ENCODE data around the gene NDUFAB1.
"Not testable (repeated sequence)": the region's sequence is repeated elsewhere in the genome, so short reads cannot be mapped to it uniquely, and the experiment has no call there.

The NDUFAB1 gene

DNA sequence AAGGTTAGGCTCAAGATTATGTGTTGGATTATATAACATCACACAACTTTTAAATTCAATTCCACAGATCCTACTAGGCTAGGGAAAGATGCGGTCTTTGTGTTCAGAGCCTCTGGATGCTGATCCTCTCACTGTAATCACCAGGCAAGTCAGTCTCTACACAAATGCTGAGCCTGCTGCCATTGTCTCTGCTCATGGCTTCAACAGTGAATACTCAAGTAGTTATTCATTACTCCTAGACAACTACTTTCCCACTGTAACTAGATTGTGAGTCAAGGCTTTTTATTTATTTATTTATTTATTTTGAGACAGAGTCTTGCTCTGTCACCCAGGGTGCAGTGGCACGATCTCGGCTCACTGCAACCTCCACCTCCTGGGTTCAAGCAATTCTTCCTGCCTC lies 15.8 kb upstream of the NDUFAB1 start (continued):
- no peak for TF ChIP-seq ZC3H10 (CRISPR knock-in tag; IDR thresholded peaks at IDR 0.05)
- TF ChIP-seq TOX (CRISPR knock-in tag; IDR thresholded peaks at IDR 0.05; ENCODE audit: borderline replicate concordance) = no peak
- no peak for TF ChIP-seq BACH2 (CRISPR knock-in tag; IDR thresholded peaks at IDR 0.05; ENCODE audit: borderline replicate concordance)
- TF ChIP-seq ISL1 (CRISPR knock-in tag; IDR thresholded peaks at IDR 0.05) = no peak
- no peak for TF ChIP-seq ZFP30 (CRISPR knock-in tag; IDR thresholded peaks at IDR 0.05)

GRCh38 chr16:23610905-23611304 lies 14.8 kb upstream of the NDUFAB1 start:
- not testable (repeated sequence) for ATAC-seq

- no peak for ATAC-seq
- TF ChIP-seq TSHZ2 (CRISPR knock-in tag; IDR thresholded peaks at IDR 0.05) (no peak), ISL1 (CRISPR knock-in tag; IDR thresholded peaks at IDR 0.05) (no peak)
Observed at GRCh38 chr16:23609929-23610328, 13.8 kb upstream of the NDUFAB1 start.

DNA sequence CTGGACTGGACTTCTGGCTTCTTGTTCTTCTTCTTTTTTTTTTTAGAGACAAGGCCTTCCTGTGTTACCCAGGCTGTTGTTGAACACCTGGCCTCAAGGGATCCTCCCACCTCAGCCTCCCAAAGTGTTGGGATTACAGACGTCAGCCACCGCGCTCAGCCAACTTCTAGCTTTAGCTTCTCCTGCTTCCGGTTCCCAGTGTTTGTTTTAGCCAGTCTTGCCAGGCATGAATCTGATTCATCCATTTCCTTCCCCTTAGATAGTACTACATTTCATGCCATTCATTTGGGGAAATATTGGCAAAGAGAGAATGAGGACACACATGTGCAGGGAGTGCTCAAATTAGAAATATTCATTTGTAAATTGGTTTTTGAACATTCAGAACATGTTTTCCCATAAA lies 12.1 kb upstream of the NDUFAB1 start:
- ATAC-seq = peak; percentile 48; the same call in 2 of the 3 replicates
- TF ChIP-seq CREB5 (CRISPR knock-in tag; IDR thresholded peaks at IDR 0.05; ENCODE audit: low read depth) = no peak
- no peak for TF ChIP-seq TSHZ2 (CRISPR knock-in tag; IDR thresholded peaks at IDR 0.05)
- no peak for TF ChIP-seq ZNF70 (CRISPR knock-in tag; IDR thresholded peaks at IDR 0.05)
- TF ChIP-seq, protein P1, sequence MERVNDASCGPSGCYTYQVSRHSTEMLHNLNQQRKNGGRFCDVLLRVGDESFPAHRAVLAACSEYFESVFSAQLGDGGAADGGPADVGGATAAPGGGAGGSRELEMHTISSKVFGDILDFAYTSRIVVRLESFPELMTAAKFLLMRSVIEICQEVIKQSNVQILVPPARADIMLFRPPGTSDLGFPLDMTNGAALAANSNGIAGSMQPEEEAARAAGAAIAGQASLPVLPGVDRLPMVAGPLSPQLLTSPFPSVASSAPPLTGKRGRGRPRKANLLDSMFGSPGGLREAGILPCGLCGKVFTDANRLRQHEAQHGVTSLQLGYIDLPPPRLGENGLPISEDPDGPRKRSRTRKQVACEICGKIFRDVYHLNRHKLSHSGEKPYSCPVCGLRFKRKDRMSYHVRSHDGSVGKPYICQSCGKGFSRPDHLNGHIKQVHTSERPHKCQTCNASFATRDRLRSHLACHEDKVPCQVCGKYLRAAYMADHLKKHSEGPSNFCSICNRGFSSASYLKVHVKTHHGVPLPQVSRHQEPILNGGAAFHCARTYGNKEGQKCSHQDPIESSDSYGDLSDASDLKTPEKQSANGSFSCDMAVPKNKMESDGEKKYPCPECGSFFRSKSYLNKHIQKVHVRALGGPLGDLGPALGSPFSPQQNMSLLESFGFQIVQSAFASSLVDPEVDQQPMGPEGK (CRISPR knock-in tag; IDR thresholded peaks at IDR 0.05; ENCODE audit: borderline replicate concordance) = no peak

DNA sequence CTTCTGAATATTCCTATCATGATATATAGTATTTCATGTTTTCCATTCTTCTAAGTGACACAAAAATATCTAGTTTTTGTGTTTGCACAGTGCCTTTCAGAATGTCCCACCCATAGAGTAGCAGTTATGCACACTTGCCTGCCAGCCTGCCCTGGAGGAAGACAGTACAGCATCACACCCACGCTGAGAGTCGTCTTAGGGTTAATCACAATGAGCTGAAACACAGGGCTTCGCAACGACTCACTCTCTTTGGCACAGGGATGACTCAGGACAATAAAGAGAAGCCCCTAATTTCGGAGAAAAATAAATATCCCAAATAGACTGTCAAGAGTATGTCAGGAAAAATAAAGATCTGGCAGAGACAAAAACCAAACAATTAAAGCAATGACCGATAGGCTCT lies 11.6 kb upstream of the NDUFAB1 start:
- no peak for ATAC-seq
- no peak for TF ChIP-seq TCF4 (CRISPR knock-in tag; IDR thresholded peaks at IDR 0.05; ENCODE audit: borderline replicate concordance)
- no peak for TF ChIP-seq ZFP30 (CRISPR knock-in tag; IDR thresholded peaks at IDR 0.05)
- TF ChIP-seq, protein P2, sequence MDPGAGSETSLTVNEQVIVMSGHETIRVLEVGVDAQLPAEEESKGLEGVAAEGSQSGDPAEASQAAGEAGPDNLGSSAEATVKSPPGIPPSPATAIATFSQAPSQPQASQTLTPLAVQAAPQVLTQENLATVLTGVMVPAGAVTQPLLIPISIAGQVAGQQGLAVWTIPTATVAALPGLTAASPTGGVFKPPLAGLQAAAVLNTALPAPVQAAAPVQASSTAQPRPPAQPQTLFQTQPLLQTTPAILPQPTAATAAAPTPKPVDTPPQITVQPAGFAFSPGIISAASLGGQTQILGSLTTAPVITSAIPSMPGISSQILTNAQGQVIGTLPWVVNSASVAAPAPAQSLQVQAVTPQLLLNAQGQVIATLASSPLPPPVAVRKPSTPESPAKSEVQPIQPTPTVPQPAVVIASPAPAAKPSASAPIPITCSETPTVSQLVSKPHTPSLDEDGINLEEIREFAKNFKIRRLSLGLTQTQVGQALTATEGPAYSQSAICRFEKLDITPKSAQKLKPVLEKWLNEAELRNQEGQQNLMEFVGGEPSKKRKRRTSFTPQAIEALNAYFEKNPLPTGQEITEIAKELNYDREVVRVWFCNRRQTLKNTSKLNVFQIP (CRISPR knock-in tag; IDR thresholded peaks at IDR 0.05; ENCODE audit: borderline replicate concordance, low read depth) = no peak
- TF ChIP-seq TOX (CRISPR knock-in tag; IDR thresholded peaks at IDR 0.05; ENCODE audit: borderline replicate concordance) = no peak
- no peak for TF ChIP-seq ARNTL (CRISPR knock-in tag; IDR thresholded peaks at IDR 0.05; ENCODE audit: borderline replicate concordance, low read depth)
- no peak for TF ChIP-seq CSDC2 (CRISPR knock-in tag; IDR thresholded peaks at IDR 0.05)
- no peak for TF ChIP-seq ZFP3 (CRISPR knock-in tag; IDR thresholded peaks at IDR 0.05)
- TF ChIP-seq, protein P3, sequence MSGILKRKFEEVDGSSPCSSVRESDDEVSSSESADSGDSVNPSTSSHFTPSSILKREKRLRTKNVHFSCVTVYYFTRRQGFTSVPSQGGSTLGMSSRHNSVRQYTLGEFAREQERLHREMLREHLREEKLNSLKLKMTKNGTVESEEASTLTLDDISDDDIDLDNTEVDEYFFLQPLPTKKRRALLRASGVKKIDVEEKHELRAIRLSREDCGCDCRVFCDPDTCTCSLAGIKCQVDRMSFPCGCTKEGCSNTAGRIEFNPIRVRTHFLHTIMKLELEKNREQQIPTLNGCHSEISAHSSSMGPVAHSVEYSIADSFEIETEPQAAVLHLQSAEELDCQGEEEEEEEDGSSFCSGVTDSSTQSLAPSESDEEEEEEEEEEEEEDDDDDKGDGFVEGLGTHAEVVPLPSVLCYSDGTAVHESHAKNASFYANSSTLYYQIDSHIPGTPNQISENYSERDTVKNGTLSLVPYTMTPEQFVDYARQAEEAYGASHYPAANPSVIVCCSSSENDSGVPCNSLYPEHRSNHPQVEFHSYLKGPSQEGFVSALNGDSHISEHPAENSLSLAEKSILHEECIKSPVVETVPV (CRISPR knock-in tag; IDR thresholded peaks at IDR 0.05) = no peak
- TF ChIP-seq GLIS3 (CRISPR knock-in tag; IDR thresholded peaks at IDR 0.05) = no peak
- no peak for TF ChIP-seq PPARA (CRISPR knock-in tag; IDR thresholded peaks at IDR 0.05; ENCODE audit: borderline replicate concordance)
- TF ChIP-seq, protein P1 (CRISPR knock-in tag; IDR thresholded peaks at IDR 0.05; ENCODE audit: borderline replicate concordance) = no peak
- no peak for TF ChIP-seq BACH2 (CRISPR knock-in tag; IDR thresholded peaks at IDR 0.05; ENCODE audit: borderline replicate concordance)
